ENCODE data around the gene NAV2. TPM values are rescaled to one million over a fixed set of nuclear protein-coding genes. Genes with fewer than 3 reads are reported as not detected.
A peak's percentile ranks its signal among the peaks of the same experiment; 100 is the strongest.

The NAV2 gene
- total and polyA plus RNA-seq, 12 donors = 6.9 to 34.7 (median 20.2) TPM

DNA sequence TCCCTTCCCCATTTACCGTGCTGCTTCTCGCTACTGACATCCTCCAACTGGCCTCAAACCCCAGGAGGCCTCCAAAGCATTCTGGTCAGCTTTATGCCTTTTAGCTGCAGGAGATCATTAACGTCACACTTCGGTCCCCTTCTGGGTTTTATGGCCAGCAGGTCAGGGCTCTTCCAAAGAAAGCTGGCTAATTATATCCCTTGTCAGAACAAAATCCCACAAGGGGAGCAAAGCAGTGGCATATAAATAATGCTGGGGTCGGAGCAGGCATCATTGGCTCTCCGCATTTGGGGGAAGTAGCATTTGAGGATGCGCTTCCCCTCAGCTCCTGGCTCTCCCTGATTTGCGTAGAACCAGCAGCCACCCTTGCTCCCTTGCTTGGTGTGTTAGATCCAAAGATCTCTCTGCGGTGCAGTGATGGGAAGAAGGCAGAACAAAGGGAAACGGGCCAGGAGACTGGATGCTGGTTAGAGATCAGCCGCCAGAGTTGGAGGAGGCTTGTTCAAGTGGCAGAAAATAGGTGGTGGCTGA, 330.2 kb downstream of the NAV2 start:
- intact Hi-C loops (cut with DNase I) = loop anchor here in 1 of 10 donors (10.0 kb wide), 1 partner anchor 68 kb away; no protein-coding TSS in a partner anchor
- no peaks in the 10 kb centered on the region for H3K9me3 ChIP-seq
- no peak for DNase-seq
- no peaks in the 10 kb centered on the region for H3K27me3 ChIP-seq
- 55 to 60% methylated on average over 11 of the region's 11 CpGs for WGBS, 2 donors
- H3K4me3 ChIP-seq = no peak overlapping the region
- peaks cover 0 to 66% (median 0%) of the 10 kb centered on the region in 9 donors for H3K36me3 ChIP-seq
- TF ChIP-seq, protein P1, sequence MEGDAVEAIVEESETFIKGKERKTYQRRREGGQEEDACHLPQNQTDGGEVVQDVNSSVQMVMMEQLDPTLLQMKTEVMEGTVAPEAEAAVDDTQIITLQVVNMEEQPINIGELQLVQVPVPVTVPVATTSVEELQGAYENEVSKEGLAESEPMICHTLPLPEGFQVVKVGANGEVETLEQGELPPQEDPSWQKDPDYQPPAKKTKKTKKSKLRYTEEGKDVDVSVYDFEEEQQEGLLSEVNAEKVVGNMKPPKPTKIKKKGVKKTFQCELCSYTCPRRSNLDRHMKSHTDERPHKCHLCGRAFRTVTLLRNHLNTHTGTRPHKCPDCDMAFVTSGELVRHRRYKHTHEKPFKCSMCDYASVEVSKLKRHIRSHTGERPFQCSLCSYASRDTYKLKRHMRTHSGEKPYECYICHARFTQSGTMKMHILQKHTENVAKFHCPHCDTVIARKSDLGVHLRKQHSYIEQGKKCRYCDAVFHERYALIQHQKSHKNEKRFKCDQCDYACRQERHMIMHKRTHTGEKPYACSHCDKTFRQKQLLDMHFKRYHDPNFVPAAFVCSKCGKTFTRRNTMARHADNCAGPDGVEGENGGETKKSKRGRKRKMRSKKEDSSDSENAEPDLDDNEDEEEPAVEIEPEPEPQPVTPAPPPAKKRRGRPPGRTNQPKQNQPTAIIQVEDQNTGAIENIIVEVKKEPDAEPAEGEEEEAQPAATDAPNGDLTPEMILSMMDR (IDR thresholded peaks at IDR 0.05) = no peak
- ATAC-seq = no peak
- H3K27ac ChIP-seq = peak overlapping the region in 7 of 10 donors; percentile 10 to 74 (median 23)
- H3K4me1 ChIP-seq = peaks cover 5 to 65% (median 18%) of the 10 kb centered on the region in 9 donors

- H3K9me3 ChIP-seq = no peaks in the 10 kb centered on the region
- peaks cover 5 to 61% (median 18%) of the 10 kb centered on the region in 9 donors for H3K4me1 ChIP-seq
- TF ChIP-seq, protein P1 (IDR thresholded peaks at IDR 0.05) = no peak
- H3K27ac ChIP-seq = peak overlapping the region in 7 of 10 donors; percentile 8 to 90 (median 74)
- intact Hi-C loops (cut with DNase I) = loop anchor here in 1 of 10 donors (10.0 kb wide), 1 partner anchor 69 kb away; no protein-coding TSS in a partner anchor
- peaks cover 0 to 59% (median 0%) of the 10 kb centered on the region in 9 donors for H3K36me3 ChIP-seq
- DNase-seq (no peak), ATAC-seq (no peak)
- 86 to 87% methylated on average over 13 of the region's 13 CpGs for WGBS, 2 donors
- H3K4me3 ChIP-seq = no peak overlapping the region
- H3K27me3 ChIP-seq = no peaks in the 10 kb centered on the region
These were observed 331.4 kb downstream of the NAV2 start for GRCh38 chr11:20043992-20044391.

GRCh38 chr11:20045098-20045688, 332.6 kb downstream of the NAV2 start:
- TF ChIP-seq, protein P1 (IDR thresholded peaks at IDR 0.05) = no peak
- peaks cover 0 to 47% (median 0%) of the 10 kb centered on the region in 9 donors for H3K36me3 ChIP-seq
- peaks cover 7 to 65% (median 27%) of the 10 kb centered on the region in 9 donors for H3K4me1 ChIP-seq
- WGBS, 2 donors = 54 to 72% methylated on average over 19 of the region's 19 CpGs
- no peaks in the 10 kb centered on the region for H3K9me3 ChIP-seq
- no peaks in the 10 kb centered on the region for H3K27me3 ChIP-seq
- DNase-seq = peak; percentile 58 to 75
- ATAC-seq = peak; percentile 35 to 84 (median 68)
- H3K27ac ChIP-seq = peak overlapping the region in 9 of 10 donors; percentile 53 to 97 (median 74)
- intact Hi-C loops (cut with DNase I) = loop anchor here in 3 of 10 donors (5.0 to 10.0 kb wide), 2 partner anchors 38 to 70 kb away; no protein-coding TSS in a partner anchor
- peak overlapping the region in 8 of 10 donors; percentile 1 to 59 (median 46) for H3K4me3 ChIP-seq

- H3K36me3 ChIP-seq = peaks cover 0 to 44% (median 0%) of the 10 kb centered on the region in 9 donors
- H3K4me3 ChIP-seq = peak overlapping the region in 9 of 10 donors; percentile 13 to 59 (median 47)
- intact Hi-C loops (cut with DNase I) = loop anchor here in 3 of 10 donors (5.0 to 10.0 kb wide), 2 partner anchors 39 to 72 kb away; no protein-coding TSS in a partner anchor
- no peak for ATAC-seq
- peaks cover 7 to 74% (median 35%) of the 10 kb centered on the region in 9 donors for H3K4me1 ChIP-seq
- TF ChIP-seq, protein P1 (IDR thresholded peaks at IDR 0.05) = no peak
- H3K27ac ChIP-seq = peak overlapping the region in 7 of 10 donors; percentile 73 to 97 (median 90)
- no peaks in the 10 kb centered on the region for H3K27me3 ChIP-seq
- DNase-seq = no peak
- 66 to 67% methylated on average over 3 of the region's 3 CpGs for WGBS, 2 donors
- no peaks in the 10 kb centered on the region for H3K9me3 ChIP-seq
These were observed 333.8 kb downstream of the NAV2 start for GRCh38 chr11:20046416-20046815.

Data from heart right ventricle (tissue), 16 donors.